A549 (cell line): ENCODE data around the gene SEC11A.

Experiments
- CTCF ChIP-seq: fragments of >200 bp; sonication (Bioruptor Twin); formaldehyde crosslinking; IDR thresholded peaks from 3 replicates; pipeline ENCODE4 v1.5.1; 2016
- HOXA7 ChIP-seq: fragments of 250-450 bp; sonication (Bioruptor Pico); IDR thresholded peaks from 2 replicates; pipeline ENCODE4 v1.5.0; 2020; ENCODE audit warnings: mild to moderate bottlenecking, moderate library complexity
- JUN ChIP-seq, 2 experiments: fragments of >200 bp; sonication (Bioruptor Twin); formaldehyde crosslinking; IDR thresholded peaks; 2 replicates in 1 of 2; 3 replicates in 1 of 2; pipeline ENCODE4 v1.6.1; 2016 to 2017
- JUNB ChIP-seq: fragments of >200 bp; sonication (Bioruptor Twin); formaldehyde crosslinking; IDR thresholded peaks from 2 replicates; pipeline ENCODE4 v1.6.1; 2016
- MAZ ChIP-seq: fragments of 150-350 bp; IDR thresholded peaks from 2 replicates; pipeline ENCODE4 v1.6.1; 2014; ENCODE audit warnings: antibody characterized with exemption, low read depth, low read length, borderline replicate concordance
- PBX3 ChIP-seq: IDR thresholded peaks from 2 replicates; pipeline ENCODE4 v1.6.1; 2012
- RCOR1 ChIP-seq: fragments of 150-350 bp; IDR thresholded peaks from 2 replicates; pipeline ENCODE4 v1.6.1; 2014; ENCODE audit warnings: antibody characterized with exemption, low read length, low read depth
- REST ChIP-seq: fragments of 200-600 bp; sonication (generic); IDR thresholded peaks from 2 replicates; pipeline ENCODE4 v1.6.1; 2016; ENCODE audit warnings: antibody characterized with exemption, mild to moderate bottlenecking, moderate library complexity

- TF ChIP-seq JUNB, result no peak
- TF ChIP-seq MAZ, result no peak
- no peak for TF ChIP-seq CTCF
- TF ChIP-seq JUN (IDR thresholded peaks at IDR 0.05), result peak; percentile 83 to 84
- TF ChIP-seq RCOR1, result no peak
- TF ChIP-seq REST, result peak; percentile 100
- 0 out of 2 replicates have a peak, but pooled peaks have one; percentile 55 for TF ChIP-seq HOXA7 (CRISPR knock-in tag)
- TF ChIP-seq PBX3, result no peak; the same call in none of the 2 replicates
Observed at GRCh38 chr15:84653910-84654688, 61.8 kb downstream of the SEC11A start, which contains the start of gene WDR73.
